ENCODE results near the gene FARSA.

- TF ChIP-seq, protein P1, sequence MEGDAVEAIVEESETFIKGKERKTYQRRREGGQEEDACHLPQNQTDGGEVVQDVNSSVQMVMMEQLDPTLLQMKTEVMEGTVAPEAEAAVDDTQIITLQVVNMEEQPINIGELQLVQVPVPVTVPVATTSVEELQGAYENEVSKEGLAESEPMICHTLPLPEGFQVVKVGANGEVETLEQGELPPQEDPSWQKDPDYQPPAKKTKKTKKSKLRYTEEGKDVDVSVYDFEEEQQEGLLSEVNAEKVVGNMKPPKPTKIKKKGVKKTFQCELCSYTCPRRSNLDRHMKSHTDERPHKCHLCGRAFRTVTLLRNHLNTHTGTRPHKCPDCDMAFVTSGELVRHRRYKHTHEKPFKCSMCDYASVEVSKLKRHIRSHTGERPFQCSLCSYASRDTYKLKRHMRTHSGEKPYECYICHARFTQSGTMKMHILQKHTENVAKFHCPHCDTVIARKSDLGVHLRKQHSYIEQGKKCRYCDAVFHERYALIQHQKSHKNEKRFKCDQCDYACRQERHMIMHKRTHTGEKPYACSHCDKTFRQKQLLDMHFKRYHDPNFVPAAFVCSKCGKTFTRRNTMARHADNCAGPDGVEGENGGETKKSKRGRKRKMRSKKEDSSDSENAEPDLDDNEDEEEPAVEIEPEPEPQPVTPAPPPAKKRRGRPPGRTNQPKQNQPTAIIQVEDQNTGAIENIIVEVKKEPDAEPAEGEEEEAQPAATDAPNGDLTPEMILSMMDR (optimal IDR thresholded peaks at IDR 0.05 in 1 of 3, IDR thresholded peaks at IDR 0.05 in 1 of 3, conservative IDR thresholded peaks at IDR 0.05 in 1 of 3; ENCODE audit: extremely low read depth in 1 of 3, insufficient read depth in 2 of 3, low read length in 3 of 3): peak in 1 of 3 experiments; percentile 1
- TF ChIP-seq EZH2 (IDR thresholded peaks at IDR 0.05; ENCODE audit: low read length): no peak
Measured at GRCh38 chr19:12930002-12930645, 3.4 kb downstream of the FARSA start.
